Measurements from ENCODE around the gene FGFR3. TPM values are rescaled to one million over a fixed set of nuclear protein-coding genes. Genes with fewer than 3 reads are reported as not detected.

FGFR3 gene
- total RNA-seq, 2 experiments from 2014 or later: not detected

DNA sequence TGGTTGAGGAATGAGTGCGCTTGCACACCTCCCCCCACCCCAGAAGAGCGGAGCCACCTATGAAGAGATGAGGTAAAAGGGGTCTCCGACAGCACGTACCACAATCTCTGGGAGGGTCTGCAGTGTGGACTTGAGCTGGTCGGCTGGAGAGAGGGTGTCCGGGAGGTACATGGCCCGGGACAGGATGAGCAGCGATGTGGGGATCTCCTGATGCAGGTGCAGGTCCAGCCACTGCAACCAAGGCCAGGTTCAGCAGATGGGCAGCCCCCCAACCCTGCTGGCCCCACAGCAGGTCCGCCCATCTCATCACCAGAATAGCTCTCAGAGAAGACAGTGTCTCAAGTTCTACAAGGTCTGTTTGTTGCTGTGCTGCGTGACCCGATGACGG, 30.4 kb downstream of the FGFR3 start:
- no TSS peak for BruUV-seq (replicated peaks)
- peaks cover 70% of the 10 kb centered on the region for H3K36me3 ChIP-seq (ENCODE audit: insufficient read depth, low read length)
- DNase-seq (ENCODE audit: low spot score): no peak

DNA sequence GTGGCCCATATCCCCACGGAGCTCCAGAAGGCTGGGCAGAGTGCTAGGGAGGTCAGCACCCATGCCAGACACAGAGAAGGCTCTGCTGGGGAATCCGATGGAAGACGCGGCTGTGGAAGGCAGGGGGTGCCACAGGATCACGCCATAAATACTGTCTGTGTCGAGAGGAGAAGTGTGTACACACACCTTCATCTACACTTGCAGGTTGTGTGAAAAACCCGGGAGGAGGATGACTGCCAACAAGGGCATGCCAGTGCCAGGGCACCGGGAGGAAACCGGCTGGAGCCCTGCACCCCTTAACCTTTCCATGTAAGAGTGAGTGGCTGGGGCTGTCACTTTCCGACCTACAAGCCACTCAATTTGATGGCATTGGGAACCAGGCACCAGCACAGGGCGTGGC, 31.7 kb downstream of the FGFR3 start:
- ChIA-PET POLR2A (no interaction called here), CTCF (ENCODE audit: unreplicated experiment) (no interaction called here)
- H3K9me3 ChIP-seq (ENCODE audit: low read length): no peaks in the 10 kb centered on the region
- peaks cover 65% of the 10 kb centered on the region for H3K36me3 ChIP-seq (ENCODE audit: insufficient read depth, low read length)
- no peak for DNase-seq (ENCODE audit: low spot score)
- H3K4me3 ChIP-seq (ENCODE audit: low read depth, low read length, poor library complexity, severe bottlenecking): no peak overlapping the region
- no TSS peak for BruUV-seq (replicated peaks)
- H3K4me2 ChIP-seq (ENCODE audit: low read length): no peak overlapping the region
- H3K27ac ChIP-seq (ENCODE audit: low read depth, low read length, poor library complexity, severe bottlenecking): no peak overlapping the region
- no peaks in the 10 kb centered on the region for H3K79me2 ChIP-seq (ENCODE audit: insufficient read depth, low read depth, low read length)
- TF ChIP-seq, protein P1, sequence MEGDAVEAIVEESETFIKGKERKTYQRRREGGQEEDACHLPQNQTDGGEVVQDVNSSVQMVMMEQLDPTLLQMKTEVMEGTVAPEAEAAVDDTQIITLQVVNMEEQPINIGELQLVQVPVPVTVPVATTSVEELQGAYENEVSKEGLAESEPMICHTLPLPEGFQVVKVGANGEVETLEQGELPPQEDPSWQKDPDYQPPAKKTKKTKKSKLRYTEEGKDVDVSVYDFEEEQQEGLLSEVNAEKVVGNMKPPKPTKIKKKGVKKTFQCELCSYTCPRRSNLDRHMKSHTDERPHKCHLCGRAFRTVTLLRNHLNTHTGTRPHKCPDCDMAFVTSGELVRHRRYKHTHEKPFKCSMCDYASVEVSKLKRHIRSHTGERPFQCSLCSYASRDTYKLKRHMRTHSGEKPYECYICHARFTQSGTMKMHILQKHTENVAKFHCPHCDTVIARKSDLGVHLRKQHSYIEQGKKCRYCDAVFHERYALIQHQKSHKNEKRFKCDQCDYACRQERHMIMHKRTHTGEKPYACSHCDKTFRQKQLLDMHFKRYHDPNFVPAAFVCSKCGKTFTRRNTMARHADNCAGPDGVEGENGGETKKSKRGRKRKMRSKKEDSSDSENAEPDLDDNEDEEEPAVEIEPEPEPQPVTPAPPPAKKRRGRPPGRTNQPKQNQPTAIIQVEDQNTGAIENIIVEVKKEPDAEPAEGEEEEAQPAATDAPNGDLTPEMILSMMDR (conservative IDR thresholded peaks at IDR 0.05; ENCODE audit: low read length): no peak
- TF ChIP-seq EZH2phosphoT487 (IDR thresholded peaks at IDR 0.05; ENCODE audit: borderline replicate concordance, low read depth, low read length): no peak
- no peaks in the 10 kb centered on the region for H3K4me1 ChIP-seq (ENCODE audit: insufficient read depth, low read length, poor library complexity, severe bottlenecking)
- intact Hi-C loops (cut with micrococcal nuclease; ENCODE audit: unreplicated experiment): no loop called here
- no peaks in the 10 kb centered on the region for H3K9me2 ChIP-seq (ENCODE audit: insufficient read depth, low read length)
- H2AFZ ChIP-seq (ENCODE audit: low read length): no peak overlapping the region
- H4K20me1 ChIP-seq (ENCODE audit: insufficient read depth, low read length): no peaks in the 10 kb centered on the region

More for the DNA sequence above, 30.4 kb downstream of the FGFR3 start:
- no peaks in the 10 kb centered on the region for H4K20me1 ChIP-seq (ENCODE audit: insufficient read depth, low read length)
- POLR2A ChIA-PET: no interaction called here
- no peaks in the 10 kb centered on the region for H3K4me1 ChIP-seq (ENCODE audit: insufficient read depth, low read length, poor library complexity, severe bottlenecking)
- no peak overlapping the region for H2AFZ ChIP-seq (ENCODE audit: low read length)
- no peak overlapping the region for H3K27ac ChIP-seq (ENCODE audit: low read depth, low read length, poor library complexity, severe bottlenecking)
- TF ChIP-seq, protein P1 (conservative IDR thresholded peaks at IDR 0.05; ENCODE audit: low read length): no peak
- no peak for TF ChIP-seq EZH2phosphoT487 (IDR thresholded peaks at IDR 0.05; ENCODE audit: borderline replicate concordance, low read depth, low read length)
- H3K4me2 ChIP-seq (ENCODE audit: low read length): no peak overlapping the region
- CTCF ChIA-PET (ENCODE audit: unreplicated experiment): no interaction called here
- H3K4me3 ChIP-seq (ENCODE audit: low read depth, low read length, poor library complexity, severe bottlenecking): no peak overlapping the region
- intact Hi-C loops (cut with micrococcal nuclease; ENCODE audit: unreplicated experiment): no loop called here
- no peaks in the 10 kb centered on the region for H3K9me3 ChIP-seq (ENCODE audit: low read length)
- H3K79me2 ChIP-seq (ENCODE audit: insufficient read depth, low read depth, low read length): no peaks in the 10 kb centered on the region
- H3K9me2 ChIP-seq (ENCODE audit: insufficient read depth, low read length): no peaks in the 10 kb centered on the region

DNA sequence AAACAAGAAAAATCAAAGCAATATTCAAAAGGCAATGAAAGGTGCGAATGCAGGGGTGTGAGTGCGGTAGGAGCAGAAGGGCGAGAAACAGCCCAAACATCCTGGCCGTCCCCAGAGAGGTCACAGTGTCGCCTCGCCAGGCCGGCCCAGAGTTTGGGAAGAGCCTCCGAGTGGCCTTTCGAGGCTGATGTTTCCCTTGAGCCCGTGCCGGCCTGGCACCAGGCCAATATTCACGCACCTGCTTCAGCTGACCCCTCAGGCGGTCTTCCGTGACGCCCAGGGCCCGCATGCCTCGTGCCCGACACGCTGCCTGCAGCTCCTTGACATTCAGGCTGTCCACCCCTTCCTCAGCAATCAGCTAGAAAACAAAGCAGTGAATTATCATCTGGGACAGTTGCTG, 32.2 kb downstream of the FGFR3 start:
- BruUV-seq (replicated peaks): no TSS peak
- H4K20me1 ChIP-seq (ENCODE audit: insufficient read depth, low read length): no peaks in the 10 kb centered on the region
- CTCF ChIA-PET (ENCODE audit: unreplicated experiment): no interaction called here
- H3K36me3 ChIP-seq (ENCODE audit: insufficient read depth, low read length): peaks cover 60% of the 10 kb centered on the region
- H3K79me2 ChIP-seq (ENCODE audit: insufficient read depth, low read depth, low read length): no peaks in the 10 kb centered on the region
- POLR2A ChIA-PET: no interaction called here
- no peak overlapping the region for H3K27ac ChIP-seq (ENCODE audit: low read depth, low read length, poor library complexity, severe bottlenecking)
- no peak for DNase-seq (ENCODE audit: low spot score)
- H3K9me3 ChIP-seq (ENCODE audit: low read length): no peaks in the 10 kb centered on the region
- no peak overlapping the region for H2AFZ ChIP-seq (ENCODE audit: low read length)
- intact Hi-C loops (cut with micrococcal nuclease; ENCODE audit: unreplicated experiment): no loop called here
- no peak overlapping the region for H3K4me3 ChIP-seq (ENCODE audit: low read depth, low read length, poor library complexity, severe bottlenecking)
- no peaks in the 10 kb centered on the region for H3K4me1 ChIP-seq (ENCODE audit: insufficient read depth, low read length, poor library complexity, severe bottlenecking)
- TF ChIP-seq, protein P1 (conservative IDR thresholded peaks at IDR 0.05; ENCODE audit: low read length): no peak
- TF ChIP-seq EZH2phosphoT487 (IDR thresholded peaks at IDR 0.05; ENCODE audit: borderline replicate concordance, low read depth, low read length): no peak
- no peak overlapping the region for H3K4me2 ChIP-seq (ENCODE audit: low read length)
- H3K9me2 ChIP-seq (ENCODE audit: insufficient read depth, low read length): no peaks in the 10 kb centered on the region

Data from OCI-LY7 (cell line).